Measurements from ENCODE around the gene LMAN1. TPM values are rescaled to one million over a fixed set of nuclear protein-coding genes. Genes with fewer than 3 reads are reported as not detected.

LMAN1 gene
- total RNA-seq, 1 experiment from 2014 or later = 77.3 TPM

DNA sequence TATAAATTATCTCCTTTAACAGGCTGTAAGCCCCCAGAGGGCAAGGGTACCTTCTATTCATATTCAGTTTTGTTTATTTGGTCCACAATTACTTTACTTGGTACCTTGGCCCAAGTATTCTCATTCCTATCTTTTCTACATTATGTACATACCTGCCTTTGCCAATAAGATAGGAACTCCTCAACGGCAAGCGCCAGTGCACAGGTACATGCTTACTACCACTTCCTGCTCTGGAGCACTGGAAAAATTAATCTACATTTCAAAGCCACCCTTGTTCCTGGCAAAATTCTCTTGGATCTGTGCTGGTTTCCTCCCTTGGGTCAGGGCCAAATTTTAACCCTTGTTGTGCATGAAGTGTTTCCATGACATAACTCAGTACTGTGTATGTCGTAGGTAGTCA is 34.3 kb upstream of the LMAN1 start:
- Mint-ChIP-seq H3K9me3 (no peaks in the 10 kb centered on the region), H3K27me3 (ENCODE audit: low read depth) (peaks cover 83% of the 10 kb centered on the region), H3K27ac (no peak overlapping the region), H3K36me3 (no peaks in the 10 kb centered on the region), H3K4me3 (no peak overlapping the region), H3K4me1 (peaks cover 26% of the 10 kb centered on the region)
- CTCF ChIA-PET = interaction anchor here (2.0 kb wide), 1 partner anchor 9 kb away, joined by 8 read pairs; no protein-coding TSS in a partner anchor
- POLR2A ChIA-PET = no interaction called here
- ATAC-seq = no peak
- DNase-seq (ENCODE audit: low spot score) = no peak
- TF ChIP-seq JUN (CRISPR knock-in tag; IDR thresholded peaks at IDR 0.05) (no peak), KAT7 (CRISPR knock-in tag; IDR thresholded peaks at IDR 0.05; ENCODE audit: borderline replicate concordance) (no peak), ELF4 (CRISPR knock-in tag; IDR thresholded peaks at IDR 0.05; ENCODE audit: low read depth) (no peak), EMX1 (CRISPR knock-in tag; IDR thresholded peaks at IDR 0.05) (no peak), ZNF121 (CRISPR knock-in tag; IDR thresholded peaks at IDR 0.05) (no peak), JAZF1 (CRISPR knock-in tag; IDR thresholded peaks at IDR 0.05) (no peak), RELA (CRISPR knock-in tag; IDR thresholded peaks at IDR 0.05; ENCODE audit: borderline replicate concordance) (no peak), RORB (CRISPR knock-in tag; IDR thresholded peaks at IDR 0.05) (no peak), ZNF671 (CRISPR knock-in tag; IDR thresholded peaks at IDR 0.05) (no peak), SMAD3 (CRISPR knock-in tag; IDR thresholded peaks at IDR 0.05; ENCODE audit: borderline replicate concordance) (no peak)
- TF ChIP-seq, protein P1, sequence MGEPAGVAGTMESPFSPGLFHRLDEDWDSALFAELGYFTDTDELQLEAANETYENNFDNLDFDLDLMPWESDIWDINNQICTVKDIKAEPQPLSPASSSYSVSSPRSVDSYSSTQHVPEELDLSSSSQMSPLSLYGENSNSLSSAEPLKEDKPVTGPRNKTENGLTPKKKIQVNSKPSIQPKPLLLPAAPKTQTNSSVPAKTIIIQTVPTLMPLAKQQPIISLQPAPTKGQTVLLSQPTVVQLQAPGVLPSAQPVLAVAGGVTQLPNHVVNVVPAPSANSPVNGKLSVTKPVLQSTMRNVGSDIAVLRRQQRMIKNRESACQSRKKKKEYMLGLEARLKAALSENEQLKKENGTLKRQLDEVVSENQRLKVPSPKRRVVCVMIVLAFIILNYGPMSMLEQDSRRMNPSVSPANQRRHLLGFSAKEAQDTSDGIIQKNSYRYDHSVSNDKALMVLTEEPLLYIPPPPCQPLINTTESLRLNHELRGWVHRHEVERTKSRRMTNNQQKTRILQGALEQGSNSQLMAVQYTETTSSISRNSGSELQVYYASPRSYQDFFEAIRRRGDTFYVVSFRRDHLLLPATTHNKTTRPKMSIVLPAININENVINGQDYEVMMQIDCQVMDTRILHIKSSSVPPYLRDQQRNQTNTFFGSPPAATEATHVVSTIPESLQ (CRISPR knock-in tag; IDR thresholded peaks at IDR 0.05) = no peak

- Mint-ChIP-seq H3K27ac (no peak overlapping the region), H3K36me3 (no peaks in the 10 kb centered on the region), H3K27me3 (ENCODE audit: low read depth) (peaks cover 97% of the 10 kb centered on the region), H3K9me3 (no peaks in the 10 kb centered on the region), H3K4me3 (no peak overlapping the region), H3K4me1 (peaks cover 34% of the 10 kb centered on the region)
- POLR2A ChIA-PET = no interaction called here
- TF ChIP-seq, protein P2, sequence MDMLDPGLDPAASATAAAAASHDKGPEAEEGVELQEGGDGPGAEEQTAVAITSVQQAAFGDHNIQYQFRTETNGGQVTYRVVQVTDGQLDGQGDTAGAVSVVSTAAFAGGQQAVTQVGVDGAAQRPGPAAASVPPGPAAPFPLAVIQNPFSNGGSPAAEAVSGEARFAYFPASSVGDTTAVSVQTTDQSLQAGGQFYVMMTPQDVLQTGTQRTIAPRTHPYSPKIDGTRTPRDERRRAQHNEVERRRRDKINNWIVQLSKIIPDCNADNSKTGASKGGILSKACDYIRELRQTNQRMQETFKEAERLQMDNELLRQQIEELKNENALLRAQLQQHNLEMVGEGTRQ (CRISPR knock-in tag; IDR thresholded peaks at IDR 0.05) = no peak
- no peak for TF ChIP-seq SP1 (CRISPR knock-in tag; conservative IDR thresholded peaks at IDR 0.05)
- no peak for TF ChIP-seq E2F4 (CRISPR knock-in tag; IDR thresholded peaks at IDR 0.05; ENCODE audit: borderline replicate concordance, low read depth)
- TF ChIP-seq CBFB (CRISPR knock-in tag; IDR thresholded peaks at IDR 0.05; ENCODE audit: low read depth) = no peak
- TF ChIP-seq, protein P3, sequence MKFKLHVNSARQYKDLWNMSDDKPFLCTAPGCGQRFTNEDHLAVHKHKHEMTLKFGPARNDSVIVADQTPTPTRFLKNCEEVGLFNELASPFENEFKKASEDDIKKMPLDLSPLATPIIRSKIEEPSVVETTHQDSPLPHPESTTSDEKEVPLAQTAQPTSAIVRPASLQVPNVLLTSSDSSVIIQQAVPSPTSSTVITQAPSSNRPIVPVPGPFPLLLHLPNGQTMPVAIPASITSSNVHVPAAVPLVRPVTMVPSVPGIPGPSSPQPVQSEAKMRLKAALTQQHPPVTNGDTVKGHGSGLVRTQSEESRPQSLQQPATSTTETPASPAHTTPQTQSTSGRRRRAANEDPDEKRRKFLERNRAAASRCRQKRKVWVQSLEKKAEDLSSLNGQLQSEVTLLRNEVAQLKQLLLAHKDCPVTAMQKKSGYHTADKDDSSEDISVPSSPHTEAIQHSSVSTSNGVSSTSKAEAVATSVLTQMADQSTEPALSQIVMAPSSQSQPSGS (CRISPR knock-in tag; IDR thresholded peaks at IDR 0.05; ENCODE audit: borderline replicate concordance, low read depth) = no peak
- no peak for TF ChIP-seq ELF4 (CRISPR knock-in tag; IDR thresholded peaks at IDR 0.05; ENCODE audit: low read depth)
- TF ChIP-seq ZNF671 (CRISPR knock-in tag; IDR thresholded peaks at IDR 0.05) = no peak
- TF ChIP-seq TEAD4 (CRISPR knock-in tag; IDR thresholded peaks at IDR 0.05) = no peak
- no peak for TF ChIP-seq ZNF317 (CRISPR knock-in tag; IDR thresholded peaks at IDR 0.05; ENCODE audit: borderline replicate concordance, low read depth)
- TF ChIP-seq TP53 (CRISPR knock-in tag; IDR thresholded peaks at IDR 0.05) = no peak
- TF ChIP-seq, protein P4, sequence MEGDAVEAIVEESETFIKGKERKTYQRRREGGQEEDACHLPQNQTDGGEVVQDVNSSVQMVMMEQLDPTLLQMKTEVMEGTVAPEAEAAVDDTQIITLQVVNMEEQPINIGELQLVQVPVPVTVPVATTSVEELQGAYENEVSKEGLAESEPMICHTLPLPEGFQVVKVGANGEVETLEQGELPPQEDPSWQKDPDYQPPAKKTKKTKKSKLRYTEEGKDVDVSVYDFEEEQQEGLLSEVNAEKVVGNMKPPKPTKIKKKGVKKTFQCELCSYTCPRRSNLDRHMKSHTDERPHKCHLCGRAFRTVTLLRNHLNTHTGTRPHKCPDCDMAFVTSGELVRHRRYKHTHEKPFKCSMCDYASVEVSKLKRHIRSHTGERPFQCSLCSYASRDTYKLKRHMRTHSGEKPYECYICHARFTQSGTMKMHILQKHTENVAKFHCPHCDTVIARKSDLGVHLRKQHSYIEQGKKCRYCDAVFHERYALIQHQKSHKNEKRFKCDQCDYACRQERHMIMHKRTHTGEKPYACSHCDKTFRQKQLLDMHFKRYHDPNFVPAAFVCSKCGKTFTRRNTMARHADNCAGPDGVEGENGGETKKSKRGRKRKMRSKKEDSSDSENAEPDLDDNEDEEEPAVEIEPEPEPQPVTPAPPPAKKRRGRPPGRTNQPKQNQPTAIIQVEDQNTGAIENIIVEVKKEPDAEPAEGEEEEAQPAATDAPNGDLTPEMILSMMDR (IDR thresholded peaks at IDR 0.05) = no peak
- TF ChIP-seq, protein P1 (CRISPR knock-in tag; IDR thresholded peaks at IDR 0.05) = no peak
- TF ChIP-seq SOX15 (CRISPR knock-in tag; IDR thresholded peaks at IDR 0.05) = no peak
- TF ChIP-seq NFATC4 (CRISPR knock-in tag; IDR thresholded peaks at IDR 0.05) = no peak
- TF ChIP-seq TCF7 (CRISPR knock-in tag; IDR thresholded peaks at IDR 0.05; ENCODE audit: low read depth) = no peak
- CTCF ChIA-PET = interaction anchor here (1.0 to 2.6 kb wide), 2 partner anchors 13 to 140 kb away, joined by 3 to 28 read pairs; no protein-coding TSS in a partner anchor
- ATAC-seq = no peak
- DNase-seq (ENCODE audit: low spot score) = no peak
Observed at GRCh38 chr18:59388817-59389216, 29.8 kb upstream of the LMAN1 start.

Measured in WTC11 (cell line).